Liver (tissue), 9 donors: ENCODE measurements around the gene IRX3. TPM values are rescaled to one million over a fixed set of nuclear protein-coding genes. Genes with fewer than 3 reads are reported as not detected.

Experiments
- DNase-seq: peaks from one replicate; pipeline ENCODE4 v3.0.0-alpha.2; 2017; ENCODE audit warnings: low spot score
- H3K27ac ChIP-seq, 2 donors: one replicate each; pipeline ENCODE4 v1.7.0; 2013; ENCODE audit warnings: inconsistent platforms in 2 of 2, low read length in 2 of 2, control low read depth in 1 of 2, low read depth in 1 of 2, mild to moderate bottlenecking in 1 of 2
- H3K27me3 ChIP-seq, 4 donors: one replicate each; pipeline versions ENCODE4 v1.6.1 to v1.7.0; 2013; ENCODE audit warnings: low read length in 3 of 4, inconsistent platforms in 1 of 4, mild to moderate bottlenecking in 1 of 4, moderate library complexity in 1 of 4; ENCODE audit not compliant: control insufficient read depth in 4 of 4, insufficient read depth in 4 of 4
- H3K36me3 ChIP-seq, 4 donors: one replicate each; pipeline versions ENCODE4 v1.6.1 to v1.7.0; 2013; ENCODE audit warnings: low read length in 3 of 4, mild to moderate bottlenecking in 3 of 4, low read depth in 1 of 4, moderate library complexity in 1 of 4; ENCODE audit not compliant: control insufficient read depth in 4 of 4, insufficient read depth in 3 of 4
- H3K4me1 ChIP-seq, 4 donors: one replicate each; pipeline versions ENCODE4 v1.6.1 to v1.7.0; 2013; ENCODE audit warnings: low read length in 3 of 4, mild to moderate bottlenecking in 3 of 4, moderate library complexity in 1 of 4; ENCODE audit not compliant: control insufficient read depth in 4 of 4, insufficient read depth in 4 of 4
- H3K4me3 ChIP-seq, 3 donors: one replicate each; pipeline versions ENCODE4 v1.6.1 to v1.7.0; 2013; ENCODE audit warnings: low read length in 3 of 3, control low read depth in 1 of 3, low read depth in 1 of 3, mild to moderate bottlenecking in 1 of 3
- H3K9ac ChIP-seq, 2 donors: one replicate each; pipeline ENCODE4 v1.7.0; 2013; ENCODE audit warnings: low read length in 2 of 2, mild to moderate bottlenecking in 2 of 2, moderate library complexity in 2 of 2, control low read depth in 1 of 2, low read depth in 1 of 2
- H3K9me3 ChIP-seq, 4 donors: one replicate each; pipeline versions ENCODE4 v1.6.1 to v1.7.0; 2013; ENCODE audit warnings: low read length in 3 of 4; ENCODE audit not compliant: control insufficient read depth in 4 of 4
- EGR1 ChIP-seq, 2 donors: IDR thresholded peaks; 2 replicates each; pipeline ENCODE4 v1.6.1; 2016 to 2018; ENCODE audit warnings: antibody characterized with exemption in 2 of 2, low read depth in 2 of 2
- FOXA1 ChIP-seq: IDR thresholded peaks from 2 replicates; pipeline ENCODE4 v1.6.1; 2016; ENCODE audit warnings: antibody characterized with exemption
- FOXA2 ChIP-seq: IDR thresholded peaks from 2 replicates; pipeline ENCODE4 v1.6.1; 2016; ENCODE audit warnings: antibody characterized with exemption
- GABPA ChIP-seq, 2 donors: IDR thresholded peaks in 1 of 2; conservative IDR thresholded peaks in 1 of 2; 2 replicates each; pipeline ENCODE4 v1.6.1; 2016; ENCODE audit warnings: antibody characterized with exemption in 2 of 2, mild to moderate bottlenecking in 1 of 2, moderate library complexity in 1 of 2
- HNF4A ChIP-seq, 2 donors: conservative IDR thresholded peaks; 2 replicates each; pipeline ENCODE4 v1.6.1; 2016; ENCODE audit warnings: antibody characterized with exemption in 2 of 2, mild to moderate bottlenecking in 2 of 2
- HNF4G ChIP-seq: IDR thresholded peaks from 2 replicates; pipeline ENCODE4 v1.6.1; 2016; ENCODE audit warnings: antibody characterized with exemption
- JUND ChIP-seq, 2 donors: IDR thresholded peaks; 2 replicates each; pipeline ENCODE4 v1.6.1; 2016; ENCODE audit warnings: antibody characterized with exemption in 2 of 2
- NR2F2 ChIP-seq: IDR thresholded peaks from 2 replicates; pipeline ENCODE4 v1.6.1; 2016; ENCODE audit warnings: antibody characterized with exemption
- RAD21 ChIP-seq, 2 donors: IDR thresholded peaks; 2 replicates each; pipeline ENCODE4 v1.6.1; 2016; ENCODE audit warnings: antibody characterized with exemption in 2 of 2, mild to moderate bottlenecking in 2 of 2
- RXRA ChIP-seq, 2 donors: IDR thresholded peaks; 2 replicates each; pipeline ENCODE4 v1.6.1; 2017 to 2018; ENCODE audit warnings: antibody characterized with exemption in 2 of 2, mild to moderate bottlenecking in 1 of 2
- SP1 ChIP-seq: IDR thresholded peaks from 2 replicates; pipeline ENCODE4 v1.6.1; 2018; ENCODE audit warnings: antibody characterized with exemption, mild to moderate bottlenecking
- TAF1 ChIP-seq: conservative IDR thresholded peaks from 2 replicates; pipeline ENCODE4 v1.6.1; 2016; ENCODE audit warnings: antibody characterized with exemption, mild to moderate bottlenecking
- YY1 ChIP-seq: IDR thresholded peaks from 2 replicates; pipeline ENCODE4 v1.6.1; 2016; ENCODE audit warnings: antibody characterized with exemption, mild to moderate bottlenecking
- WGBS: extraction: QIAGEN DNeasy Blood & Tissue Kit; methylation state at CpG from one replicate; pipeline ENCODE4 v1.1.7; 2013; 5-methylcytosine and 5-hydroxymethylcytosine counted together
- polyA plus RNA-seq, 2 donors: library from polyadenylated mRNA; stranded (reverse) in 1 of 2; unstranded in 1 of 2; fragments of 200-250 nt in 1 of 2; fragments of >200 nt in 1 of 2; fragmentation: Nextera tagmentation in 1 of 2; extraction: Ambion mirVana in 1 of 2; gene quantifications; one replicate each; pipeline versions ENCODE4 v1.2.1 to v1.2.3, GENCODE V29; 2013 to 2015
- total RNA-seq, 2 donors: library from RNA; depleted of rRNA; stranded (reverse); fragments of >200 nt; gene quantifications; one replicate each; pipeline ENCODE4 v1.2.3, GENCODE V29; 2014
- TF ChIP-seq, protein P1 (sequence below): IDR thresholded peaks from 2 replicates; pipeline ENCODE4 v1.6.1; 2016; ENCODE audit warnings: antibody characterized with exemption, mild to moderate bottlenecking
- TF ChIP-seq, protein P2 (sequence below): fragments of 150-350 bp; IDR thresholded peaks from 2 replicates; pipeline ENCODE4 v1.5.1; 2017; ENCODE audit warnings: improper control_type of control experiment, low read depth, low read length; ENCODE audit not compliant: missing input control
- TF ChIP-seq, protein P3 (sequence below): IDR thresholded peaks from 2 replicates; pipeline ENCODE4 v1.6.1; 2016; ENCODE audit warnings: antibody characterized with exemption
- TF ChIP-seq, protein P4 (sequence below): IDR thresholded peaks from 2 replicates; pipeline ENCODE4 v1.6.1; 2016; ENCODE audit warnings: antibody characterized with exemption
- TF ChIP-seq, protein P5 (sequence below): IDR thresholded peaks from 2 replicates; pipeline ENCODE4 v1.6.1; 2016; ENCODE audit warnings: antibody characterized with exemption
- donor health status: healthy.
- donor health status: healthy.
- donor health status: healthy.
- donor health status: healthy.
- donor health status: healthy.

The IRX3 gene
- total and polyA plus RNA-seq, 4 donors: 0.53 to 0.59 TPM; not detected in 2

DNA sequence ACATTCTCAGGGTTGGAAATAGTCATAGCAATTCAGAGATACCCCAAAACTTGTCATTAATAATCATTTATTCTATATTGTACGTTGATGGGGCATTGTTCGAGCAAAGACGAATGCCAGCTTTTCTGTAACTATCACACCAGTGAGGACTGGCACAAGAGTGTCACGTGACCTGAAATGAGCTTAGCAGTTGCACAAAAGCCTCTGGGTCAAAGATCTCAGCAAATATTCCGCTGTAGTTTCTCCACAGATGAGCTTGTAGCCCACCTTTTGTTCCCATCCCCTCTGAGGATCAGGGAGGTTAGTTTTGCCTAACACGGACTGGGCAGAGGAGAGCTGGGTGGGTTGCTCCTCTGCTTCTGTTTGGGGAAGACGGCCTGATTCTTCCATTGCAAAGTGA lies 18.2 kb downstream of the IRX3 start (continued):
- TF ChIP-seq, protein P1, sequence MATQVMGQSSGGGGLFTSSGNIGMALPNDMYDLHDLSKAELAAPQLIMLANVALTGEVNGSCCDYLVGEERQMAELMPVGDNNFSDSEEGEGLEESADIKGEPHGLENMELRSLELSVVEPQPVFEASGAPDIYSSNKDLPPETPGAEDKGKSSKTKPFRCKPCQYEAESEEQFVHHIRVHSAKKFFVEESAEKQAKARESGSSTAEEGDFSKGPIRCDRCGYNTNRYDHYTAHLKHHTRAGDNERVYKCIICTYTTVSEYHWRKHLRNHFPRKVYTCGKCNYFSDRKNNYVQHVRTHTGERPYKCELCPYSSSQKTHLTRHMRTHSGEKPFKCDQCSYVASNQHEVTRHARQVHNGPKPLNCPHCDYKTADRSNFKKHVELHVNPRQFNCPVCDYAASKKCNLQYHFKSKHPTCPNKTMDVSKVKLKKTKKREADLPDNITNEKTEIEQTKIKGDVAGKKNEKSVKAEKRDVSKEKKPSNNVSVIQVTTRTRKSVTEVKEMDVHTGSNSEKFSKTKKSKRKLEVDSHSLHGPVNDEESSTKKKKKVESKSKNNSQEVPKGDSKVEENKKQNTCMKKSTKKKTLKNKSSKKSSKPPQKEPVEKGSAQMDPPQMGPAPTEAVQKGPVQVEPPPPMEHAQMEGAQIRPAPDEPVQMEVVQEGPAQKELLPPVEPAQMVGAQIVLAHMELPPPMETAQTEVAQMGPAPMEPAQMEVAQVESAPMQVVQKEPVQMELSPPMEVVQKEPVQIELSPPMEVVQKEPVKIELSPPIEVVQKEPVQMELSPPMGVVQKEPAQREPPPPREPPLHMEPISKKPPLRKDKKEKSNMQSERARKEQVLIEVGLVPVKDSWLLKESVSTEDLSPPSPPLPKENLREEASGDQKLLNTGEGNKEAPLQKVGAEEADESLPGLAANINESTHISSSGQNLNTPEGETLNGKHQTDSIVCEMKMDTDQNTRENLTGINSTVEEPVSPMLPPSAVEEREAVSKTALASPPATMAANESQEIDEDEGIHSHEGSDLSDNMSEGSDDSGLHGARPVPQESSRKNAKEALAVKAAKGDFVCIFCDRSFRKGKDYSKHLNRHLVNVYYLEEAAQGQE: no peak
- TF ChIP-seq HNF4A (conservative IDR thresholded peaks at IDR 0.05): peak; percentile 56 to 78
- no peak for TF ChIP-seq FOXA1

DNA sequence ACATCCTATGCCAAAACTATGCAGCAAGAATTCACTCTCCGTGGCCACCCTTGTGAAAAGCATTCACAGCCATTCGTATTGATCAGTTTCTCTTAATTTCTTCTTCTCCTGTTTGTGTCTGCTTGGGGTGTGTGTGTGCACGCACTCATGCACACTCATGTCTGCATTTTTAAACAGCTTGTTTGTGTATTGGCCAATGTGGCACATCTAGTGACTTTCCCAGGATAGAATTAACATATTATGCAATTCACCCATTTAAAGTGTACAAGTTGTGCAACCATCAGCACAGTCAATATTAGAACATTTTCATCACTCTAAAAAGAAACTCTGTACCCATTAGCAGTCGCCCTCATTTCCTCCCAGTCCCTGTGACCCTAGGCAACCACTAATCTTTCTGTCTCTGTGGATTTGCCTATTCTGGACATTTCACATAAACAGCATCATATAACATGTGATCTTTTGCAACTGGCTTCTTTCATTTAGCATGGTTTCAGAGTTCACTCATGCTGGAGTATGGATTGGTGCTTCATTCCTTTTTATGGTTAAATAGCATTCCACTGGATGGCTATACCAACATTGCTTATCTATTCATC lies 20.1 kb downstream of the IRX3 start:
- H3K9me3 ChIP-seq: no peaks in the 10 kb centered on the region
- 27% methylated on average over 4 of the region's 4 CpGs for WGBS
- H3K9ac ChIP-seq: no peak overlapping the region
- H3K4me3 ChIP-seq: no peak overlapping the region
- H3K27ac ChIP-seq: peak overlapping the region; percentile 65 to 77
- no peaks in the 10 kb centered on the region for H3K27me3 ChIP-seq
- peaks cover 3 to 26% (median 22%) of the 10 kb centered on the region in 4 donors for H3K4me1 ChIP-seq
- DNase-seq: no peak
- H3K36me3 ChIP-seq: no peaks in the 10 kb centered on the region
- TF ChIP-seq FOXA2 (peak; percentile 90), YY1 (peak; percentile 85), SP1 (peak; percentile 91), JUND (IDR thresholded peaks at IDR 0.05) (peak; percentile 68 to 84), GABPA (IDR thresholded peaks at IDR 0.05 in 1 of 2, conservative IDR thresholded peaks at IDR 0.05 in 1 of 2) (peak in 1 of 2 donors; percentile 71), RAD21 (IDR thresholded peaks at IDR 0.05) (peak; percentile 49 to 63), FOXA1 (peak; percentile 85), HNF4G (peak; percentile 38), EGR1 (IDR thresholded peaks at IDR 0.05; ENCODE audit: low read depth in 2 of 2) (peak in 1 of 2 donors; percentile 83), NR2F2 (no peak), TAF1 (no peak), HNF4A (conservative IDR thresholded peaks at IDR 0.05) (peak; percentile 88 to 96), RXRA (IDR thresholded peaks at IDR 0.05) (peak; percentile 89 to 98)
- TF ChIP-seq, protein P2, sequence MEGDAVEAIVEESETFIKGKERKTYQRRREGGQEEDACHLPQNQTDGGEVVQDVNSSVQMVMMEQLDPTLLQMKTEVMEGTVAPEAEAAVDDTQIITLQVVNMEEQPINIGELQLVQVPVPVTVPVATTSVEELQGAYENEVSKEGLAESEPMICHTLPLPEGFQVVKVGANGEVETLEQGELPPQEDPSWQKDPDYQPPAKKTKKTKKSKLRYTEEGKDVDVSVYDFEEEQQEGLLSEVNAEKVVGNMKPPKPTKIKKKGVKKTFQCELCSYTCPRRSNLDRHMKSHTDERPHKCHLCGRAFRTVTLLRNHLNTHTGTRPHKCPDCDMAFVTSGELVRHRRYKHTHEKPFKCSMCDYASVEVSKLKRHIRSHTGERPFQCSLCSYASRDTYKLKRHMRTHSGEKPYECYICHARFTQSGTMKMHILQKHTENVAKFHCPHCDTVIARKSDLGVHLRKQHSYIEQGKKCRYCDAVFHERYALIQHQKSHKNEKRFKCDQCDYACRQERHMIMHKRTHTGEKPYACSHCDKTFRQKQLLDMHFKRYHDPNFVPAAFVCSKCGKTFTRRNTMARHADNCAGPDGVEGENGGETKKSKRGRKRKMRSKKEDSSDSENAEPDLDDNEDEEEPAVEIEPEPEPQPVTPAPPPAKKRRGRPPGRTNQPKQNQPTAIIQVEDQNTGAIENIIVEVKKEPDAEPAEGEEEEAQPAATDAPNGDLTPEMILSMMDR: no peak
- TF ChIP-seq, protein P1: peak; percentile 70
- TF ChIP-seq, protein P3, sequence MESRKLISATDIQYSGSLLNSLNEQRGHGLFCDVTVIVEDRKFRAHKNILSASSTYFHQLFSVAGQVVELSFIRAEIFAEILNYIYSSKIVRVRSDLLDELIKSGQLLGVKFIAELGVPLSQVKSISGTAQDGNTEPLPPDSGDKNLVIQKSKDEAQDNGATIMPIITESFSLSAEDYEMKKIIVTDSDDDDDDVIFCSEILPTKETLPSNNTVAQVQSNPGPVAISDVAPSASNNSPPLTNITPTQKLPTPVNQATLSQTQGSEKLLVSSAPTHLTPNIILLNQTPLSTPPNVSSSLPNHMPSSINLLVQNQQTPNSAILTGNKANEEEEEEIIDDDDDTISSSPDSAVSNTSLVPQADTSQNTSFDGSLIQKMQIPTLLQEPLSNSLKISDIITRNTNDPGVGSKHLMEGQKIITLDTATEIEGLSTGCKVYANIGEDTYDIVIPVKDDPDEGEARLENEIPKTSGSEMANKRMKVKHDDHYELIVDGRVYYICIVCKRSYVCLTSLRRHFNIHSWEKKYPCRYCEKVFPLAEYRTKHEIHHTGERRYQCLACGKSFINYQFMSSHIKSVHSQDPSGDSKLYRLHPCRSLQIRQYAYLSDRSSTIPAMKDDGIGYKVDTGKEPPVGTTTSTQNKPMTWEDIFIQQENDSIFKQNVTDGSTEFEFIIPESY: peak; percentile 94
- TF ChIP-seq, protein P4, sequence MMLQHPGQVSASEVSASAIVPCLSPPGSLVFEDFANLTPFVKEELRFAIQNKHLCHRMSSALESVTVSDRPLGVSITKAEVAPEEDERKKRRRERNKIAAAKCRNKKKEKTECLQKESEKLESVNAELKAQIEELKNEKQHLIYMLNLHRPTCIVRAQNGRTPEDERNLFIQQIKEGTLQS: peak; percentile 88
- TF ChIP-seq, protein P5, sequence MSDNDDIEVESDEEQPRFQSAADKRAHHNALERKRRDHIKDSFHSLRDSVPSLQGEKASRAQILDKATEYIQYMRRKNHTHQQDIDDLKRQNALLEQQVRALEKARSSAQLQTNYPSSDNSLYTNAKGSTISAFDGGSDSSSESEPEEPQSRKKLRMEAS: peak; percentile 96
